Hematopoietic multipotent progenitor cell treated with erythropoietin and hydrocortisone succinate and interleukin-3 and kit ligand, for 17 days (in vitro differentiated cells): ENCODE results near the gene KIAA1671.

Source experiments
- DNase-seq: peaks from one replicate; pipeline ENCODE4 v3.0.0-alpha.2; 2015; ENCODE audit warnings: low spot score

KIAA1671 gene

DNA sequence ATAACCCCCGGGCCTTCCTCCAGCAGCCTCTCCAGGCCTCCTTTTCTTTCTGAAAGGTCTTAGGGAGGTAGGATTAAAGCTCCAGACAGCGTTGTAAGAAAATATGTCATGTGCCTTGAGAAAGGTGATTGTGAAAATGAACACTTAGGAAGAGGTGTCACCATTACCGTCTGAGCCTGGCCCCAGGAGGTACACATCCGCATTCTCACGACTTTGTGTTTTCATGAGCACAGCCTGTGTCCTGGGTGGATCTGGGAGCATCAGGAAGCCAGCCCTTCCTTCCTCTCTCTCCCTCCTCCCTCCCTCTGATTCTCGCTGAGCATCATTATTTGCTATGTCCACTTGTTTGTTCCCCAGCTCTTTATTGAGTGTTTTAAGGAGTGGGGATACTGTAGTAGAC, 142.1 kb downstream of the KIAA1671 start:
- DNase-seq = no peak

DNA sequence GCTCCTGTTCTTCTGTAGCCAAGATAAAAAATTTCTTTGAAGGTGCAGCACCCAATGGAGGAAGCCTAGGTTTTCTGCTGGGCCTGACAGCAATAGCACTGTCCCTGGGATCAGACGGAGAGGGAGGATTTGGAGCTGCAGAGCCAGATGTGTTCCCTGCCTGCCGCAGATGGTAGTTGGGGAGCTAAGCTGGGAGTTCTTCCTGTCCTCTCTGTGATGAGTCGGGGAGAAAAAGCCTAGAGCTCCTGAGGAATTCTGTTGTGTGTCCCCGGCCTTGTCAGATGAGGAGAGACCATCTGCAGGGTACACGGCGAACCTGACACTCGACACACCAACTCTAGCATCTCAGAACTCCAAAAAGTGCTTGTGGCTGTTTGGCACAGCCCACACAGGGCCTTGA, 143.4 kb downstream of the KIAA1671 start:
- no peak for DNase-seq

DNA sequence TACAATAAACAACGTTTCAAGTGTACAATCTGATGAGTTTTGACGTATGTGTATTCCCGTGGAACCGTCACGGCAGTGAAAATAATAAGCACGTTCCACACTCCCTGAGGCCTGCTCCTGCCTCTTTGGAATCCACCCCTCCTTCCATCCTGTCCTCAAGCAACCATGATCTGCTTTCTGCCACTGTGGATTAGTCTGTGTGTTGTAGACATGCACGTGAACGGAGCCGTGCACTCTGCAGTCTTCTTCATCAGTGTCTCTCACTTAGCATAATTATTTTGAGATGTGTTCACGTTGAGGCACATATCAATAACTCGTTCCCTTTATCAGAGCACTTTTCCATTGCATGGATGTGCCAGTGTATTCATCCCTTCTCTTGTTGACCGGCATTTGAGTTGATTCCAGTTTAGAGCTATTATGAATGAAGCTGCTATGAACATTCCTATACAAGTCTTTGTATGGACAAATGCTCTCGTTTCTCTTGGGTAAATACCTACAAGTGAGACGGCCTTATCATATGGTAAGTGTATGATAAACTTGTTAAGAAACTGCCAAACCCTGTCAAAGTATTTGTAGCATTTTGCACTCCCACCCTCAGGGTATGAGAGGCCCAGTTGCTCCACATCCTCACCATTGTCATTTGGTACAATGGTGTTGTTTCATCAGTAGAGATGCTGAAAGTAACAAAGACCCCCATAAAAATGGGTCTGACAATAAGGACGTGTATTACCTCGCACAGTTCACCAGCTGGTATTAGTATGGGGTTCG, 144.3 kb downstream of the KIAA1671 start:
- DNase-seq = no peak

DNA sequence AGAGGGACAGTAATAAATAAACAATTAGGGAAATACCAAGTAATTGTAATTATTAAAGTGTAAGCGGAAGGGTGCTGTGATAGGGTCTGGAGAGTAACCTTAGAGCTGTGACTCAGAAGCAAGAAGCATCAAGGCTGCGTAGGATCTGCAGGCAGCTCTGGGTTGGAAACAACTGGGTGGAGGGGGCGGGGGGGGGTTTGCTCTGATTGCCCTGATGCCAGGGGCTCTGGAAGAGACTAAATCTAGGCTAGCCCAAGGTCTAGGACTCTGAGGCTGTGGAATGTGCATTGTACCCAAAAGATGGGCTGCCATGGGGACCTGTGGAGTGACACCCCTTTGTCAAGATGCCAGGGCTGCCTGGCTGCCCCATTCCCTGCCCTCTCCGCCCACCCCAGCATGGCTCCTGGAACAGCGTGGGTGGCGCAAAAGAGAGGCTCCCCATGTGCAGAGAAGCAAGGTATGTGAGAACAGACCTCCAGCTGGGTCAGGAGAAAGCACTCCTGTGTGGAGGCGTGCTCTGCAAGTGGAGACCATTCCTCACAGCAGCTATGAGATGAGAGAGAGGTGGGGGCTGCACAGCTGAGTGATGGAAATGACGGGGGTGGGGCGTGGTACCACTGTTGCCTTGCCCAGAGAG, 146.0 kb downstream of the KIAA1671 start:
- no peak for DNase-seq

DNA sequence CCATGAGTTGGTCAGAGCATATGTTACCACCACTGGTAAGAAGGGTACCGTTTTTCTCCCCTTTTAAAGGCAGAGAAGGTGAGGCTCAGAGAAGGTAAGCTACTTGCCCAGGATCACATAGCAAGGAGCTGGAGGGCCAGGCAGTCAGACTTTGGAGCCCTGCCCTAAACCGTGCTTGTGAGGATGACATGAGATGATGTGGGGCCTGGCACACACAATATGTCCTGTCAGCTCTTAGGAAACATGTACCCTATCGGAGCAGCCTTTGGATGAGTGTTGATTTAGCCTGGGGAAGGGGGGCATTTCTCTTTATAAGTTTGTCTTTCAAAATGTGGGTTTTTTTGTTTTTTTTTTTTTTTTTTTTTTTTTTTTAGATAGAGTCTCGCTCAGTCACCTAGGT, 146.7 kb downstream of the KIAA1671 start:
- DNase-seq = no peak

DNA sequence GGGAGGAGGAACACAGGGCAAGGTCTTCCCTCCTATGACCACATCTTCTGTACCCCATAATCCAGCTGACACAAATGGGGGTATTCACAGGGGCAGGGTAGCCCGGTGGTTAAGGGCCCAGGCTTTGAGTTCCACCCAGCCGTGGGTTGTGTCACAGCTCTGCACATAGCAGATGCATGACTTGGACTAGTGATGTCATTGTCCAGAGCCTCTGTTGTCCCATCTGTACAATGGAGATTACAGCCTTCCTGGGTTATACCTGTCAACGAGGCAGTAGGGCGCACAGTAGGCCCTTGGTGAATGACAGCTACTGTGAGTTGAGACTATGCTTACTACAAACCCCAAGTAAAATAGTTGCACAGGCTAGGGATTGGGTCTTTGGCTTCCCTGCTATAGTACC, 147.9 kb downstream of the KIAA1671 start:
- DNase-seq = no peak

DNA sequence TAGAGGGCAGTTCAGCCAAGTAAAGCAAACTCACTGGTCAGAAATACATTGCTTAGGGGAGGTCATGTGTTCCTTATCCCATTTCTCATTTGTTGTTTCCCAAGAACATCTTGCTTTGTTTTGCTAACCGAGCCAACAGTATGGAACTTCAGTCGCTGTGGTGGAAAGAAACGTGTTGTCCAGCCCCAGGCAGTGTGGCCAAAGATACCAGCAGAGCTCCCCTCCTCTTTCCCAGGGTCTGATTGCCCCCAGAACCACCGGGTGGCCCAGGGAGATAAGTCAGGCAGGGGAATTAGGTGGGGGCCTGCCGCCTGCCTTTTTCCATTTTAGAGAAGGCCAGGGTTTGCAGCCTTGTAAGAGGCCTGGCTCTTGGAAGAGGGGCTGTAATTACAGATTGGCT, 148.4 kb downstream of the KIAA1671 start:
- no peak for DNase-seq

DNA sequence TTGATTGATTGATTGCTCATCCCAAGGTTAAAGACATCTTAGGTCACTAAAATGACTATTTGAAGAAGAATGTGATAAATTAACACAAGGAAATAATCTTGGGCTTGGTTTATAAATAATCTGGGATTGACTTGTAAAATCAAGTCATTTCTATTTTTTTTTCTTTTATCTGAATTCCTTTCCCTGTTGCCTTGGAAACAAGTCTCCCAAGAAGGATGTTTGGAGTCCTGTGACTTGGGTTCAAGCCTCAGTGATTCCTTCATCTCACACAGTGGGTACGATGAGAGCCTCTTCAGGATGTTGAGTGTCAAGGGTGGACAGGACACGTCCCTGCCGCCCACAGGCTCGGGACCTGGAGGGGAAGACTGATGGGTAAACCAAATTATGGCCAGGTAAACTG, 149.0 kb downstream of the KIAA1671 start:
- DNase-seq = no peak

DNA sequence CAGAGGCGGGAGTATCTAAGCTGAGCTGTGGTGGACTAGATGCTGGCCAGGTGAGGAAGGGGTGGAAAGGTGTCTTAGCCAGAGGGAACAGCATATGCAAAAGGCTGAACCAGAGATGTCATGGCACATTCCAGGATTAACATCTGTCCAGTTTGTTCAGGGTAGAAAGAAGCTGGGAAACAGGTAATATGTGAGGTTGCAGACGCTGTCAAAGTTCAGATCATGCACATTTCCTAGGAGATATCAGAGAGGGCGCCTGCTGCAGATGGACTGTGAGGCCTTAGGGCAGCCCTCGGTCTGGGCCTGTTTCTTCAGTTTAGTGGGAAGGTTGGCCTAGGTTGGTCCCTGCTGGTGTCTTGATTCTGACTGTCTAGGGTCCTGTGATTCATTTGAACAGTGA, 149.5 kb downstream of the KIAA1671 start:
- no peak for DNase-seq

DNA sequence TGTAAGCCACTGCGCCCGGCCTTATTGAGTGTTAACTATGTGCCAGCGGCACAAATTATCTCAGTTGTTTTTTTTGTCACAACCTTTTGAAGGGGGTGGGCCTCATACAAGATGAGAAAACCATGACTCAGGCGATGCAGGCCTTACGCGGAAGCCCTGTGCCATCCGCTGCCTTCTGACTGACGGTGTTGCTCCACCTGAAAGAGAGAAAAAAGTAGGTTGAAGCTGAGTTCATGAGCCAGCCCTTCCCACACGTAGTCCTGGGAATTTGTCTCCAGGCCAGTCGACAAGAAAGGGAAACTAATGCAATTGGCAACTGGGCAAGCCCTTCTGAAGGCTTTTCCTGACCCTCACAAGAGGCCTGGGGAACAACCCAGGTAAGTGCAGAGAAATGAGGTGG, 150.2 kb downstream of the KIAA1671 start:
- no peak for DNase-seq

DNA sequence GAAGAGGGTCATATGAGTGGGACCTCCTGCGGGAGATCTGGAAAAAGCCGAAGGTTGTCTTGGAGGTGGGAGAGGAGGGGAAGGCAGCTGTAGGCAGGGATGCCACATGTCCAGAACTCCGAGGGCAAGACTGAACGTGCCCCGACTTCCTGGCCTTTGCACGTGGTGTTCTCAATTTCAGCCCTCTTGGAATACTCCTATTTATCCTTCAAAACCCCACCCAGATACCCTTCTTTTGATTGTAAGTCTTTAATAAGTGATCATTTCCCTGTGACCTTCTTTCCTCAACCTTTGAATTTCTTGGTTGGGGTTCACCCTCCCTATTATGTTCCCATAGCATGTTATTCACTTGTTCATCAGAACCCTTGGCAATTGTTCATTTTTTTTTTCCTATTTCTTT, 151.9 kb downstream of the KIAA1671 start:
- DNase-seq = no peak

DNA sequence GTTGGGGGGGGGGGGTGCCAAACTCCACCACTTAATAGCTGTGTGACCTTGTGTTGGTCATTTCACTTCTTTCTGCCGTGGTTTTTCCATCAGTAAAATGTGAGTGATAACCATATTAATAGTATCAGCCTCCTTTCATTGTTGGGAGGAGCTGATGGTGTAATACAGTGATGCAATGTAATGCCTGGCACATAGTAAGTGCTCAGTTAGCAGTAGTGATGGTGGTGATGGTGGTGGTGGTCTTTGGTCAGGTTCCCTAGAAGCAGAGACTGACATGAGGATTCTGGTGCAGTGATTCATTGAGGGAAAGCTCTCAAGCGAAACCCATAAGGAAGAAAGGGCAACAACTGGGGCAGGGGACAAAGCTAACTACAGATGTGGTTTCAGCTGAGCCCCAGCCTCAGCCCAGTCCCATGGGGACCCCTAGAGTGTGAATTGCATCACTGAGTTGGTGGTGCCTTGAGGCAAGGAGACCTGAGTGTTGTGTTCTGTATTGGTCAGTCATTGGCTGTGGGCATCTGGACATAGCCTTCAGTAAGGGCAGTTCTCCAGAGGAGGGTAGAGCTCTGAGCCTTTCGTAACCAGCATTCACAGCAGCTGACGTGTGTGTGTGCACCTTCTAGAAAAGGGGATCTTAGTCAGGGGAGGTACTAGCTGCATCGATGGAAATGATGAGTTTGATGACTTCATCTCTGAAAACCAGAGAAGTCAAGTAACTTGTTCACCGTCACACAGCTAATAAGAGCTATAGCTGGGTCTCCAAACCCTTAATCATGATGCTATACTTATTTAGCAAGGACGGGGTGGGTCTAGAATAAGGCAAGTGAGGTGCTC, 153.5 kb downstream of the KIAA1671 start:
- DNase-seq = no peak

DNA sequence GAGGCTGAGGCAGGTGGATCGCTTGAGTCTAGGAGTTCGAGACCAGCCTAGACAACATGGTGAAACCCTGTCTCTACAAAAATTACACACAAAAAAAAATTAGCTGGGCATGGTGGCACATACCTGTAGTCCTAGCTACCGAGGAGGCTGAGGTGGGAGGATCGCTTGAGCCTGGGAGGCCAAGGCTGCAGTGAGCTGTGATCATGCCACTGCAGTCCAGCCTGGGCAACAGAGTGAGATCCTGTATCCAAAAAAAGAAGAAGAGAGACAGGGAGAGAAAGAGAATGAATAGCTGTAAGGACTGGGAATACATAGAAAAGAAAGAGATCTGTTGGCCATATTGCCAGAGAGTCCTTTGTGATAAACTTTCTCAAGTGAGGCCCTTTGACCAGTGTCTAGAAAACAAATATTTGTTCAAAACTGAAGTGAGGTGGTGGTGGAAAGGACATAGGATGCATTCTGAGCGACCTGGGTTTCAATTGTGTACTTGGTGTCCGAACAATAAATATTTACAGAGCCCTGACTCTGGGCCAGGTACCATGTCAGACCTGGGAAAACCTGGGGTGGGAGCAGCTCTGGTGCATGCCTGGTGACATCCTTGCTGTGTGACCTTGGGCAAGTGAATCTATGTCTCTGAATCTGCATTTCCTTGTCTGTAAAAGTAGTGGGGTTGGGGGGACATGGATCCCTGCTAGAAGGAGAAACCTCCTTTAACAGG, 157.5 kb downstream of the KIAA1671 start:
- DNase-seq = no peak

DNA sequence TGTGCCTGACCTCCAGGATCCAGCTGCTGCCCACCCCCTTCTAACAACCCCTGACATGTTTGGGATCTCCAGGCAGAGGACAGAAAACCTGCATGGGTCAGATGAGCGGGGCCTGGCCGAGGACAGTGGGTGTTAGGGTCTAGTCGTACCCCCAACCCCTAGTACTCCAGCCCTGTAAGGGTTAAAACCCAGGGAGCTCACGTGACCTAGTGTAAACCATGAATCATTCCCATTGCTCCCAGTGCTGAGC, 158.0 kb downstream of the KIAA1671 start:
- DNase-seq = no peak

DNA sequence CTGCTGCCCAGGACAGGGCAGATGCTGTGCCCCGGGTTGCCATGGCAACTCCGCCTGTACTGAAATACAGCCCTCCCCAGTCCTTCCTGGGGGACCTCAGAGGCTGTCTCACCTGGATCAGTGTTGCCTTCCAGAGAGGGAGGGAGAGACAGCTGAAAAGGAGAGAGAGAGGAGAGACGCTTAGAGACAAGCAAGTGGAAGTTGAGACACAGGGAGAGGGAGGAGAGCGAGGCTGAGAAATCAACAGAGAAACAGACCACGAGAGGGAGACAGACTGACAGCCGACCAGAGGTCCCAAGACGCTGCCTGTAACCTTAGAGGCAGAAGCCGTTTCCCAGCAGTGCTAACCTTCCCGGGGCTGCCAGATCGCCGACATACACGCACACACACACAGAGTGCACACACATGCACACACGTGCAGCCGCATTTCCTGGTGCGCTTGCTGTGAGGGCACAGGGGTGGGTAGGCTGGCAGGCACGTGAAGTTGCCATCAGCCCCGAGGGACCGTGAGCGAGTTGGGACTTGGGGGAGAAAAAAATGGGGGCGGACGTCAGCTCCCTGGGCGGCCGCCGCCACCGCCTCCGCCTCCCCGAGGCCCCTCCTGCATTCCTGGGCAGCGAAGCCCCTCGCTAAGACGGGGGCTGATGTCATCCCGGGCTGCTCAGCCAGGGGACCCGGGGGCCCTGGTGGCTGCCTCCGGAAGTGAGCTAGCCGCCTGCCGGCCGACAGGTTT, 158.5 kb downstream of the KIAA1671 start:
- DNase-seq = no peak

DNA sequence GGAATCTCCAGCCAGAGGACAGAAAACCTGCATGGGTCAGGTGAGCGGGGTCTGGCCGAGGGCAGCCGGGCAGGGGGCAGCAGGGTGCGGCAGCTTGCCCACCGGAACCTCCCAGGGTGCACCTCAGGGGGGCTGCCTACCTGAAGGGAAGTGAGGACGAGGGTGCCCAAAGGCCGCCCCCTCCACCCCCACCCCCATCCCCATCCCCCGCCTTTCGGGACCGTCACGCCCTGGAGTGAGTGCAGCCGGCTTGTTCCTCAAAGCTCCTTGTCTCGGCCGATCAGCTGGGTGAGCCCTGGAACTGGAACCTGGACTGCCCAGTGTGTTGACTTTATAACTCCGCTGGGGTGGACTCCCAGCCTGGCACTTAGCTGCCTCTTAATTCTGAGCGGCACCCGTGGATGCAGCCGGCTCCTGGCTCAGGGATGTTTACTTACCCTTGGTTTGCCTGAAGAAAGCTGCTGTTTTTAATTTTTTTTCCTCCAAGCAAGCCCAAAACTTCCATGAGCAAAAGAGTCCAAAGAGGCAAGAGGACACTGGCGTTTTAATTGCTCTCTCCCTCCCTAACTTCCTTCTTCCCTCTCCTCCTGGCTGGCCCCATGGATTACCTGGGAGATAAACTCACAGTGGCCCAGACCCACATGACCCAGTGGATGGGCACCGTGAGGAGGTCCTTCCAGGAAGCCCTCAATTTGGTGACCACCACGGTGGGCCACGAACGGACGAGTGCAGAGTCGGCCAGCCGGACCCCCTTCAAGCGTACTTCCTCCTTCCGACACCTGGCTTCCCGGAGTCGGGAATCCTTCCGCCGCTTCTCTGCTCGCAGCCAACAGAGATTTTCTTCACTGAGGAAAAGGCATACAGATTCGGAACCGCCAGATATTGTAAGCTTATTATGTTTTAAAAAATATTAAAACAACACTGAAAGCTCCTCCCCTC, 159.3 kb downstream of the KIAA1671 start:
- DNase-seq = no peak

DNA sequence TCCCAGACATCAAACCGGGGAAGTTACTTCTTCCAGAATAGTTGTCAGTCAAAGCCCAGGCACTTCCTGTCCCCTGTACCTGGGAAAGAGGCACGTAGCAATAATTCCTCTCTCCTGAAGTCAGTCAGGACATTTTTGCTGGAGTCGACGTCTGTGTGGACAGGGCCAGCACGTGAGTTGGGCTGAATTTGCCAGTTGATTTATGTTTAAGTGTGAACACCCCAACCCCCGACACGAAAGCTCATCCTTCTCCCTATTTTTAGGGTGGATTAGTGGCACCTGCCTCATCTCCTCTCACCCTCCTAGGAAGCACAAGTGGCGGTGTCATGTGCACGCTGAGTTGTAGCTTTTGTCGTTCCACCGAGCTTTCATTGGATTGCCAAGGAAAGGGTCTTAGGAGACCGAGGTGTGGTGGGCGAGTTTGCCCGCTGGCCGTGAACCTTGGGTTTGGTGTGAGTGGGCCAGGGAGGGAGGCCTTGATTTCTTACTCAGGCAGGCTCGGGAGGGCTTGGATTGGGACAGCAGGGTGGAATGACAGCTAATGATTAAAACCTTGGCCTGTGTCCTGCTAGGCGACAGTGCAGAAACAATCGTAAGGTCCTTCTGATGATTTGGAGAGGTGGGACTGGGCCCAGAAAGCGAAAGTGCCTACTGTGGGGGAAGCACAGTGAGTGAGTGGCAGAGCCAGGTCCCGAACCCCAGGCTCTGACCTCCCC, 160.2 kb downstream of the KIAA1671 start:
- no peak for DNase-seq

DNA sequence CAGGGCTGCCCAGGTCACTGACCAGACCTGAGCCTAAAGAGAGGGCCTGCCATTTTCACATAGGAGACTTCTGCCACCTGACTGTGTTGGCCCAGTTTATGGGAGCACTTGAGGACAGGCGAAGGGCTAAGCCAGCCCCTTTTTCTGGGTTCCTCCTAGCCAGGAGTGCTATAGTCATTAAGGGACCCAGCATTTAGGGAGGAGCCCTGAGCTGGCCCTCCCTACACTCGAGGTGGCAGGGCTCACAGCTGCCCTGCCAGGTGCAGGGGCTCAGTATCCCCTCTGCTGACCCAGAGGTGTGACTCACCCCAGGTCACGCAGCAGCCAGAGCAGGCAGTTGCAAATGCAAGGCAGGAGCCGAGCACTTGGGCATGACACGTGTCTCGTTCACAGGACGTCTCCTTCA, 160.8 kb downstream of the KIAA1671 start:
- DNase-seq = no peak

DNA sequence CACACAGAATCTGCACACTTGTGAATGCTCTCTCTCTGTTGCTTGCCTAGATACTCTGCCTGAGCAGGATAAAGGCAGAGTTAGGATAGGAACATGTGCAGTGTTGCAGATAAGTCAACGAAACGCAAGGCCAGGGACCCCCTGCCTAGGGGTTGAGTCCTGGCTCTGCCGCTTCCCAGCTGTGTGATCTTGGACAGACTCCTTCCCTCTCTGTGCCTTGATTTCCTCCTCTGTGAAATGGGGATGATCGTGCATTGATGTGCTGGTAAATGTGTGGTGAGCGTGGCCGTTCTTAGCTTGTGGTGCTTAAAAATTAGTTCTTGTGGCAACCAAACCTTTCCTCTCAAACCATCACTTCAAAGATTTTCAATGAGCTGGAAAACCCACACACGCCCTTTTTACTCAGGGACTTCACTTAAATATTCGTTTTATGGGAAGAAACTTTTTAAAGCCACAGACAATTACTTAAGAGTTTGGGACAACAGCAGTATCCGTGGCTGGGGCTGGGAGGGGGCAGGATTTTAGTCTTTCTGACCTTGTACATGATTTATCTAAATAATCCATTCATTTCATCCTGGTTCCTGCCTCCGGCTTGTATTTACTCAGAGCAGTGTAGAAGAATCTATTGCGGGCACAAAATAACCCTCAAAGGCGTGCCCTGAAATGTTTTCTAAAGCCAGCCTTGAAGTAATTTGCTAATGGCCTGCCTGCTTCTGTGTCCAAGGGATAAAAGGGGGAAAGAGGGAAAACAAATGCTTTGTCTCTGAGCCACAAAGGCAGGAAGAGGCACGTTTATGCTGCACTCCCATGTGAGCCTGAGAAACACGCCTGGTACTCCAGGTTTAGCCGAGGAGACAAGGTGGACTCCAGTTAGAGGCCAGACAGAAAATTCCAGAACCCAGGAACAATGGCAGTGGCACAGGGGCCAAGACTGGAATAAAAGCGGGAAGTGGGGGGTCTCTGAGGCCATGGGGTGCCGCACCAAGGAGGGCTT, 162.2 kb downstream of the KIAA1671 start:
- DNase-seq = no peak
